ENCODE results near the gene PRKCE. TPM values are rescaled to one million over a fixed set of nuclear protein-coding genes. Genes with fewer than 3 reads are reported as not detected.

The PRKCE gene
- total and polyA plus RNA-seq, 2 donors (not counting 3 experiments of a cell fraction or from before 2014, with no cell fraction given): 27.9 to 33.9 TPM

- BruUV-seq (replicated peaks): TSS peak; percentile 11
- Histone ChIP-seq H3K27ac (ENCODE audit: insufficient read depth, low read depth, low read length) (no peak overlapping the region), H3K27me3 (ENCODE audit: control insufficient read depth in 2 of 2, insufficient read depth in 2 of 2, low read length in 2 of 2) (no peaks in the 10 kb centered on the region), H3K4me3 (replicated peaks in 1 of 3; ENCODE audit: insufficient read depth in 1 of 3, low read depth in 1 of 3, low read length in 3 of 3) (peak overlapping the region; percentile 34 to 81 (median 74)), H3K9ac (replicated peaks; ENCODE audit: extremely low read depth, insufficient read depth, low read length) (peak overlapping the region; percentile 86), H3K79me2 (ENCODE audit: control insufficient read depth, insufficient read depth, low read length) (peaks cover 6% of the 10 kb centered on the region), H3K9me1 (replicated peaks; ENCODE audit: control insufficient read depth, extremely low read depth, insufficient read depth, low read length) (no peaks in the 10 kb centered on the region), H3K36me3 (ENCODE audit: control insufficient read depth in 2 of 2, extremely low read depth in 1 of 2, insufficient read depth in 2 of 2, low read length in 2 of 2) (no peaks in the 10 kb centered on the region), H3K4me1 (ENCODE audit: control insufficient read depth, extremely low read depth, insufficient read depth, low read length) (peaks cover 16% of the 10 kb centered on the region), H3K9me3 (replicated peaks; ENCODE audit: control insufficient read depth, insufficient read depth, low read length) (no peaks in the 10 kb centered on the region), H4K20me1 (replicated peaks; ENCODE audit: control insufficient read depth, extremely low read depth, insufficient read depth, low read length) (no peaks in the 10 kb centered on the region), H3K4me2 (ENCODE audit: insufficient read depth, low read length) (peak overlapping the region; percentile 57), H2AFZ (ENCODE audit: low read depth, low read length) (peak overlapping the region; percentile 28)
- dilution Hi-C loops (cut with MboI; ENCODE audit: extremely low pct_ligation_motif_present, low sequenced_read_pairs): no loop called here
- peak; percentile 68 for FAIRE-seq
- TF ChIP-seq MAX (IDR thresholded peaks at IDR 0.05; ENCODE audit: insufficient read depth, insufficient read length) (peak; percentile 88), CTCF (IDR thresholded peaks at IDR 0.05; ENCODE audit: extremely low read depth in 1 of 2, insufficient read depth in 1 of 2, low read depth in 1 of 2, low read length in 2 of 2) (no peak)
- ChIA-PET POLR2A (interaction anchor here (1.3 kb wide), 1 partner anchor 161 kb away, joined by 3 read pairs; no protein-coding TSS in a partner anchor), CTCF (interaction anchor here (0.8 to 5.9 kb wide), 11 partner anchors 10 to 283 kb away, joined by 3 to 66 read pairs (median 3); no protein-coding TSS in a partner anchor)
- intact Hi-C loops (cut with micrococcal nuclease): loop anchor here (1.0 kb wide), 1 partner anchor 17 kb away; no protein-coding TSS in a partner anchor
- peak; percentile 64 for DNase-seq (ENCODE audit: low read depth, low spot score)
Measured at GRCh38 chr2:45652090-45653031, 886 bp downstream of the PRKCE start.
